GM18505 (cell line): ENCODE results near the gene RREB1.

Source experiments
- ATAC-seq: cut with Tn5 transposase; IDR thresholded peaks from one replicate; pipeline ENCODE4 v1.9.1; 2021; ENCODE audit not compliant: unreplicated experiment
- POLR2A ChIP-seq: IDR thresholded peaks from 4 replicates; pipeline ENCODE4 v1.6.1; 2011; ENCODE audit warnings: borderline replicate concordance; ENCODE audit not compliant: insufficient read depth, insufficient read length; ENCODE audit errors: extremely low read depth

The RREB1 gene

GRCh38 chr6:7080311-7080710 lies 27.4 kb upstream of the RREB1 start:
- no peak for ATAC-seq
- TF ChIP-seq POLR2A, result no peak

- no peak for TF ChIP-seq POLR2A
- ATAC-seq, result peak; percentile 17
Measured at GRCh38 chr6:7085911-7086310, 21.9 kb upstream of the RREB1 start.

GRCh38 chr6:7086488-7086887 lies 21.3 kb upstream of the RREB1 start:
- ATAC-seq, result peak; percentile 65

GRCh38 chr6:7087066-7087465 lies 20.7 kb upstream of the RREB1 start:
- no peak for TF ChIP-seq POLR2A
- ATAC-seq, result no peak

More at GRCh38 chr6:7086488-7086887, 21.3 kb upstream of the RREB1 start:
- no peak for TF ChIP-seq POLR2A

- ATAC-seq, result peak; percentile 54
- no peak for TF ChIP-seq POLR2A
Measured at GRCh38 chr6:7087491-7087979, 20.2 kb upstream of the RREB1 start.

GRCh38 chr6:7088076-7088742 lies 19.6 kb upstream of the RREB1 start:
- no peak for TF ChIP-seq POLR2A
- ATAC-seq, result no peak

GRCh38 chr6:7098993-7099392 lies 8.8 kb upstream of the RREB1 start:
- no peak for TF ChIP-seq POLR2A

GRCh38 chr6:7100072-7100752 lies 7.5 kb upstream of the RREB1 start:
- no peak for TF ChIP-seq POLR2A
- no peak for ATAC-seq

More at GRCh38 chr6:7098993-7099392, 8.8 kb upstream of the RREB1 start:
- ATAC-seq, result no peak

GRCh38 chr6:7100753-7101081 lies 7.0 kb upstream of the RREB1 start:
- no peak for TF ChIP-seq POLR2A
- no peak for ATAC-seq

- ATAC-seq, result no peak
- no peak for TF ChIP-seq POLR2A
Measured at GRCh38 chr6:7101290-7101689, 6.5 kb upstream of the RREB1 start.

- no peak for ATAC-seq
- no peak for TF ChIP-seq POLR2A
Measured at GRCh38 chr6:7104752-7105151, 3.0 kb upstream of the RREB1 start.

GRCh38 chr6:7106215-7106751 lies 1.5 kb upstream of the RREB1 start:
- no peak for ATAC-seq
- TF ChIP-seq POLR2A, result no peak

- peak; percentile 36 for ATAC-seq
- peak; percentile 49 for TF ChIP-seq POLR2A
Measured at GRCh38 chr6:7106752-7107577, 796 bp upstream of the RREB1 start.
